ENCODE results near the gene FMN1. TPM values are rescaled to one million over a fixed set of nuclear protein-coding genes. Genes with fewer than 3 reads are reported as not detected.

The FMN1 gene
- total RNA-seq, 4 donors from 2014 or later, result 12.6 to 52.2 (median 20.1) TPM

- 79 to 95% methylated on average over 1 of the region's 1 CpG for WGBS, 2 donors
- no peak overlapping the region for H3K4me3 ChIP-seq (ENCODE audit: low read depth, poor library complexity, severe bottlenecking)
- no peak for DNase-seq (ENCODE audit: low spot score in 2 of 2)
- intact Hi-C loops (cut with DNase I; ENCODE audit: low total_unique reads), result no loop called here
- no peak for TF ChIP-seq POLR2A (IDR thresholded peaks at IDR 0.05)
- no peak for TF ChIP-seq CTCF (IDR thresholded peaks at IDR 0.05)
These were observed 361.1 kb downstream of the FMN1 start for GRCh38 chr15:32833379-32833821.

GRCh38 chr15:32831485-32831884 is 363.0 kb downstream of the FMN1 start:
- no peak for DNase-seq (ENCODE audit: low spot score in 2 of 2)
- intact Hi-C loops (cut with DNase I; ENCODE audit: low total_unique reads), result no loop called here
- TF ChIP-seq CTCF (IDR thresholded peaks at IDR 0.05) (no peak), POLR2A (IDR thresholded peaks at IDR 0.05) (no peak)
- 48 to 53% methylated on average over 1 of the region's 1 CpG for WGBS, 2 donors
- H3K4me3 ChIP-seq (ENCODE audit: low read depth, poor library complexity, severe bottlenecking), result no peak overlapping the region

- intact Hi-C loops (cut with DNase I; ENCODE audit: low total_unique reads), result no loop called here
- TF ChIP-seq POLR2A (IDR thresholded peaks at IDR 0.05) (no peak), CTCF (IDR thresholded peaks at IDR 0.05) (no peak)
- H3K4me3 ChIP-seq (ENCODE audit: low read depth, poor library complexity, severe bottlenecking), result no peak overlapping the region
- no peak for DNase-seq (ENCODE audit: low spot score in 2 of 2)
- WGBS, 2 donors, result 87 to 94% methylated on average over 1 of the region's 1 CpG
These were observed 364.3 kb downstream of the FMN1 start for GRCh38 chr15:32830241-32830640.

- 86 to 95% methylated on average over 2 of the region's 2 CpGs for WGBS, 2 donors
- TF ChIP-seq POLR2A (IDR thresholded peaks at IDR 0.05) (no peak), CTCF (IDR thresholded peaks at IDR 0.05) (no peak)
- no peak overlapping the region for H3K4me3 ChIP-seq (ENCODE audit: low read depth, poor library complexity, severe bottlenecking)
- intact Hi-C loops (cut with DNase I; ENCODE audit: low total_unique reads), result no loop called here
- no peak for DNase-seq (ENCODE audit: low spot score in 2 of 2)
These were observed 365.1 kb downstream of the FMN1 start for GRCh38 chr15:32829436-32829835.

- H3K4me3 ChIP-seq (ENCODE audit: low read depth, poor library complexity, severe bottlenecking), result no peak overlapping the region
- no peak for DNase-seq (ENCODE audit: low spot score in 2 of 2)
- intact Hi-C loops (cut with DNase I; ENCODE audit: low total_unique reads), result no loop called here
- 56 to 58% methylated on average over 6 of the region's 6 CpGs for WGBS, 2 donors
- no peak for TF ChIP-seq POLR2A (IDR thresholded peaks at IDR 0.05)
- TF ChIP-seq CTCF (IDR thresholded peaks at IDR 0.05), result no peak
These were observed 365.9 kb downstream of the FMN1 start for GRCh38 chr15:32828507-32829186.

- no peak for TF ChIP-seq POLR2A (IDR thresholded peaks at IDR 0.05)
- TF ChIP-seq CTCF (IDR thresholded peaks at IDR 0.05), result no peak
- intact Hi-C loops (cut with DNase I; ENCODE audit: low total_unique reads), result no loop called here
- no peak for DNase-seq (ENCODE audit: low spot score in 2 of 2)
- H3K4me3 ChIP-seq (ENCODE audit: low read depth, poor library complexity, severe bottlenecking), result no peak overlapping the region
- WGBS, 2 donors, result 88 to 94% methylated on average over 5 of the region's 5 CpGs
These were observed 367.8 kb downstream of the FMN1 start for GRCh38 chr15:32826685-32827084.
